Liver (tissue), 3 donors: ENCODE results near the gene EPHB2.

Experiments
- MAX ChIP-seq: IDR thresholded peaks from 2 replicates; pipeline ENCODE4 v1.6.1; 2016; ENCODE audit warnings: antibody characterized with exemption
- TF ChIP-seq, protein P1 (sequence below): fragments of 150-350 bp; IDR thresholded peaks from 2 replicates; pipeline ENCODE4 v1.5.1; 2017; ENCODE audit warnings: improper control_type of control experiment, low read depth, low read length; ENCODE audit not compliant: missing input control
- TF ChIP-seq, protein P2 (sequence below): IDR thresholded peaks from 2 replicates; pipeline ENCODE4 v1.6.1; 2016; ENCODE audit warnings: antibody characterized with exemption
- donor health status: healthy.
- donor health status: healthy.

DNA sequence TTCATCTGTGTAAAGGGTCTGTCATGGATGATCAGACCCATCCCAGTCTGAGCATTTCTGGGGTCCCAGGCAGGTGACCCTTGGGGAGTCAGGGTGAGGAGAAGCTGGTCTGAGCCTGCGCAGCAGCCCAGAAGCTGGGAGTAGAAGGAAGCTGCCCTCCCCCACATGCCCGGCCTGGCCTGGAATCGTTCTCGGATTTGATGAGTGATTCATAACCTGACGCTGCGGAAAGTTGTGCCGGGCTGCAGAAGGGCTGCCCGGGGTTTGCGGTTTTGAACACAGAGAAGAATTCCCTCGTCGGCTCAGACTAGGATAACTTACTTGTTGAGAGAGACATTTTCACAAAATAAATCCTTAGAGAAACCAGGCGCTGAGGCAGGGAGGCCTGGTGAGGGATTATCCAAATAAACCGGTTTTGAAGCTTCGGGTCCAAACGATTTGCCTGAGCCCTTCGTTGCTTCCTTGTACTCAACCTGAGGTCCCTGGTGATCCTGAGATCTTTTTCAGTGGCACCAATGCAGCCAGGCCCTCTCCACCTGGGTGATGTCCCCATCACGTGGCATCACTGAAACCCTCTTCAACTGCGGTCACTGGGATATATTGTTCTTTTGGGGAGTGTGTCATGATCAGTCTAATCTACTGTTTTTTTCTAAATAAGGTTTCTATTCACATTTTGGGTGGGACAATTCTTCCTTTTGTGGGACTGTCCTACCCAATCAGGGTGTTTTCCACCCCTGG is 29.2 kb downstream of the EPHB2 start:
- TF ChIP-seq, protein P1, sequence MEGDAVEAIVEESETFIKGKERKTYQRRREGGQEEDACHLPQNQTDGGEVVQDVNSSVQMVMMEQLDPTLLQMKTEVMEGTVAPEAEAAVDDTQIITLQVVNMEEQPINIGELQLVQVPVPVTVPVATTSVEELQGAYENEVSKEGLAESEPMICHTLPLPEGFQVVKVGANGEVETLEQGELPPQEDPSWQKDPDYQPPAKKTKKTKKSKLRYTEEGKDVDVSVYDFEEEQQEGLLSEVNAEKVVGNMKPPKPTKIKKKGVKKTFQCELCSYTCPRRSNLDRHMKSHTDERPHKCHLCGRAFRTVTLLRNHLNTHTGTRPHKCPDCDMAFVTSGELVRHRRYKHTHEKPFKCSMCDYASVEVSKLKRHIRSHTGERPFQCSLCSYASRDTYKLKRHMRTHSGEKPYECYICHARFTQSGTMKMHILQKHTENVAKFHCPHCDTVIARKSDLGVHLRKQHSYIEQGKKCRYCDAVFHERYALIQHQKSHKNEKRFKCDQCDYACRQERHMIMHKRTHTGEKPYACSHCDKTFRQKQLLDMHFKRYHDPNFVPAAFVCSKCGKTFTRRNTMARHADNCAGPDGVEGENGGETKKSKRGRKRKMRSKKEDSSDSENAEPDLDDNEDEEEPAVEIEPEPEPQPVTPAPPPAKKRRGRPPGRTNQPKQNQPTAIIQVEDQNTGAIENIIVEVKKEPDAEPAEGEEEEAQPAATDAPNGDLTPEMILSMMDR, result no peak
- TF ChIP-seq MAX, result no peak
- TF ChIP-seq, protein P2, sequence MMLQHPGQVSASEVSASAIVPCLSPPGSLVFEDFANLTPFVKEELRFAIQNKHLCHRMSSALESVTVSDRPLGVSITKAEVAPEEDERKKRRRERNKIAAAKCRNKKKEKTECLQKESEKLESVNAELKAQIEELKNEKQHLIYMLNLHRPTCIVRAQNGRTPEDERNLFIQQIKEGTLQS, result no peak
